GM18499 (cell line): ENCODE data around the gene LRRC28.

Experiments used
- ATAC-seq: cut with Tn5 transposase; IDR thresholded peaks from one replicate; pipeline ENCODE4 v1.9.1; 2021; ENCODE audit warnings: moderate number of reproducible peaks; ENCODE audit not compliant: insufficient read depth, unreplicated experiment

The LRRC28 gene

GRCh38 chr15:99335508-99335907 is 84.2 kb downstream of the LRRC28 start:
- no peak for ATAC-seq

DNA sequence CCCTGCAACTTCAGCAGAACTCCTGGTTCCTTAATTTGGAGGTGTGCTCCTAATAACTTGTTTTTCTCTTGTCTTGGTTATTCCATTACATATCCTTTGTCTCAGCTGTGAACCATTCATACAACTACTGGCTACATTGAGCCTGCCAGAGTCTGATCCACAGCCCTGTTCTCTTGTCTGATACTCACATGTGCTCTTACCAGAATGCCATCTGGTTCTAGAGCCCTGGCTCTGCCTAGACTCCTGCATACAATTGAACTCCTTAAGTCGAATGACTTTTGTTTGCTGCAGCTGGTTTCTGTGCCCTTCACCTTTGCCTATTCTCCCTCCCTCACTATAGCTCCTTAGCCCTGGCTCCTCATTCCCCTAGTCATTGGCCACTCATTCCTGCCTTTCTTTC is 85.5 kb downstream of the LRRC28 start:
- ATAC-seq: no peak

DNA sequence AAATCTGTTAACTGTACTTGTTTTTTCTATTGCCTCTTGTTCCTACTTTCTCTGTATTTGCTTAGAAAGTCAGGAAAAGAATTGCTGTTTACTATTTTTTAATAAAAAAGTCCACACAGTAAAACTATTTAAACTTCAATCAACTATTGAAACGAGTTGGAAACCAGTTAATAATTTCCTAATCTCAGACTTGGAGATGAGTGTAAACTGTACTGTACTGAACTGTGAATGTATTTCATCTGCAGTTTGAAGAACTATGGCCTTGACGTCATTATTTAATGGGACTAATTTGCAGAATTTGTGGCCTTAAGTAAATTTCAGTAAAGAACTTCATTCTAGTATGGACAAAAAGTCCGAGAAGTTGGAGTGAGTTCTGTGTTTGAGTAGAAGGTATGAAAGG is 89.1 kb downstream of the LRRC28 start:
- ATAC-seq: no peak

- no peak for ATAC-seq
Observed at GRCh38 chr15:99341786-99342185, 90.5 kb downstream of the LRRC28 start.

DNA sequence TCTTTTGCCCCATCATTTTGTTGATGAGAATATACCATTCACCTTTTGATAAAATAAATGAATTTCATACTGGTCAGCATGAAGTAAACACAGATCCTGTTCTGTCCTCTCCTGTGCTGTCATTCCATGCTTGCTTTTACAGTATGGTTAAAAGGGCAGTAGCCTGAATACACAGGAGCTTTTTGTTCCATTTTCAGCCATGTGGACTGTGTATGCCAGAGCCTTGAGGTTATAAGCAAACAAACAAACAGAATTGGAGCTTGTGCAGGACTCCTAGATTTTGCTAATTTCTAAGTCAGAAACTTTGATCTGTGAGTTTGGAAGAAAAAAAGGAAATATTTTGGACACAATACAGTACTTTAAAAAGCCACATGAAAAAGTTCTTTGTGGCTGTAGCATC is 91.9 kb downstream of the LRRC28 start:
- no peak for ATAC-seq

- no peak for ATAC-seq
Observed at GRCh38 chr15:99343881-99344551, 92.7 kb downstream of the LRRC28 start.

GRCh38 chr15:99344639-99345038 is 93.4 kb downstream of the LRRC28 start:
- ATAC-seq: no peak

- ATAC-seq: no peak
Observed at GRCh38 chr15:99345242-99345641, 94.0 kb downstream of the LRRC28 start.

- no peak for ATAC-seq
Observed at GRCh38 chr15:99345832-99346462, 94.7 kb downstream of the LRRC28 start.

DNA sequence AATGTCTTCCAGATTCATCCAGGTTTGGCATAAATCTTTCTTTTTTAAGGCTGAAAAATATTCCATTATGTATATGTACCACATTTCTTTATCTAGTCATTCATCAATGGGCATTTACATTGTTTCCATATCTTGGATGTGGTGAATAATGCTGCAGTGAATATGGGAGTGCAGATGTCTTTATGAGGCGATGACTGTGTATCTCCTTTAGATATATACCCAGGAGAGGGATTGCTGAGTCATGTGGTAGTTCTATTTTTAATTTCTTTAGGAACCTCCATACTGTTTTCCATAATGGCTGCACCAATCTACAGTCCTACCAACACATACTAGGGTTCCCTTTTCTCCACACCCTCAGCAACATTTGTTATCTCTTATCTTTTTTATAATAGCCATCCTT is 96.3 kb downstream of the LRRC28 start:
- ATAC-seq: no peak

DNA sequence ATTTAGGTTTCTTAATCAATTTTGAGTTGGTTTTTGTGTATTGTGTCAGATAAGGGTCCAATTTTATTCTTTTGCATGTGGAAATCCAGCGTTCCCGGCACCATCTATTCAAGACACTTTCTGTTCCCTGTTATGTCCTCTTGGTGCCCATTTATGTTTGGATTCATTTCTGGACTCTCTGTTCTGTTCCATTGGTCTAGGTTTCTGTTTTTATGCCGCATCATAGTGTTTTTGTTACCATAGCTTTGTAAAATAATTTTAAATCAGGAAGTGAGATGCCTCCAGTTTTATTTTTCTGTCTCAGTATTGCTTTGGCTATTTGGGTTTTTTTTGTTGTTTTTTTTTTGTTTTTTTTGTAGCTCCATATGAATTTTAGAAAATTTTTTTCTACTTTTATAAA is 97.1 kb downstream of the LRRC28 start:
- no peak for ATAC-seq

- no peak for ATAC-seq
Observed at GRCh38 chr15:99350408-99350807, 99.1 kb downstream of the LRRC28 start.

DNA sequence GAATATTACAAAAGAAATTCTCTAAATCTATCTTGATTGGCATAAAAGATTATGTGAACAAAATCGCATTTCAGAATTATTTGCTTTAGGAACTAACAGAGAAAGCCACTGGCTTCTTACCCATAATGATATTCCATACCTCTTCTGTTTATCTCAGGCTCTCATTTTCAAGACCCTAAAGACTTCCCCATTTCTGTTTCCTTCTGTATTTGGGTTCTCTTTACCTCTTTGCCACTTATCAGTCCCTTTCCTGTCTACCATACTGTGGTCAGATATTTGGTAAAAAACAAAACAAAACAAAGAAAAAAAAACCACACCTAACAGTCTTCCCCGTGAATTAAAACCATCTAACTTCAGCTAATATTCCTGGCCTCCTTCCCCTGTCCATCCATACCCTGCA is 108.5 kb downstream of the LRRC28 start:
- no peak for ATAC-seq

DNA sequence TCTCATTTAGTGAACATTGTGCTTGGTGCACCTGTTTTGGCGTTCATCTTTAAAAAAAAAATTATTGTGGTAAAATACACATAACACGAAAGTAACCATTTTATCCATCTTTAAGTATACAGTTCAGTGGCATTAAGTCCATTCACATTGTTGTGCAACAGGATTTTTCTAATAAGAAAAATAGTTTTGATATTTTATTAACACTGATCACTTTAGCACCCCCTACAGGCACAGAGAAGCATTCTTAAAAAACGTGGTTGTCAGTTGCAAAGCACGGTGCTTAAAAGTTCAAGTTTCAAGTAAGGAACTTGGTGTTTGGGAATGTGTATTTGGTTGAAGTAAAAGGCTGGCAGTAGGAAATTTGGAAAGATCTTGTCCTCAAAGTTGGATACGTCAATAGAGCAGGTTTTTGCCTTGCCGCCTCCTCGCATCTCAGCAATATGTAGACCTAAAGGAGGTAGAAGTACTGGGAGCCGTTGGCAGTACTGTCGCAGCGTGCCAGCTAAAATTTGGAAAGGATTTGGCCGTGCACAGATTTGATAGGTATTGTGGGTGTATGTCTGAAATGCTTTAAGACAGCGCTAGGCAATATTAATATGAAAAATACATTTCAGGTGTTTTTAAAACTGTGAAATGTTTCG is 110.4 kb downstream of the LRRC28 start:
- no peak for ATAC-seq

DNA sequence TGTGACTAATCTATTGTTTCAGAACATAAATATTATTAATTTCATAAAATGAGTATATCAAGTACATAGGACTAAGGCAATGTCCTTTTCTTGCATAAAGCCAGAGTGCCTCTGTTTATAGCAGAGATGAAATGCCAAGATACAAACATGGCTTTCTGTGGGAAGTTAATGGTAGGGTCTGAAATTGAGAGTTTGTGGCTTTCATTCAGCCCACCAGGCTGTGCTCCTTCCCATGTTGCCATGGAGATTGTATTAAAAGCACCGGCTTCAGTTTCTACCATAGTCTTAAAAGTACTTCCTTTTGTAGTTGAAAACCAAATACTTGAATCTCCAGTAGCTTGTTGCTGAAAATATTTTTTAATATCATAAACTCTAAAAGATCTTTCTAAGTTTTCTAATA is 114.0 kb downstream of the LRRC28 start:
- peak; percentile 75 for ATAC-seq

DNA sequence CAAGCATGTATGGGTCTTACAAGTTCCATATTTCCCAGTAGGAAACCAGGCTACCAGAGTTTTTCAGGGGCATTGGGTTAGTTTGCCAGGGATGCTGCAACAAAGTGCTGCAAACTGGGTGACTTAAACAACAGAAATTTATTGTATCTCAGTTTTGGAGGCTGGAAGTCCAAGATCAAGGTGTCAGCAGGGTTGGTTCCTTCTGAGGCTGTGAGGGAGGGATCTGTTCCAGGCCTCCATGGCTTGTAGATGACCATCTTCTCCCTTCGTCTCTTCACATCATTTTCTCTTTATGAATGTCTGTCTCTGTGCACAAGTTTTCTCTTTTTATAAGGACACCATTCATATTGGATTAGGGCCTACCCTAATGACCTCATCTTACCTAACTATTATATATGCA is 114.7 kb downstream of the LRRC28 start:
- ATAC-seq: no peak

GRCh38 chr15:99368743-99369142 is 117.5 kb downstream of the LRRC28 start:
- no peak for ATAC-seq

DNA sequence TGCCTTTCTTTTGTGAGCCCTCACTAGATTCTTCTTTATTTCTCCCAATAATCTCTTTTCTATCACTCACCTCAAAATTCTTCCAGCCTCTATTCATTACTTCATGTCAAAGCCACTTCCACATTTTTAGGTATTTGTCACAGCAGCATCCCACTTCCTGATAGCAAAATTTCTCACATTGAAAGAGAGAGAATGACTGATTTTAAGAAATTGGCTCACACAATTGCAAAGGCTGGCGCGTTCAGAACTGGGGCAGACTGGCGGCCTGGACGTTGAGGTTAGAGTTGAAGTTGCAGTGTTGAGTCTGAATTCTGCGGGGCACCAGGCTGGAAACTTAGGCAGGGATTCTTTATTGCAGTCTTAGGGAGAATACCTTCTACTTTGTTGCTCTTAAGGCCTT is 117.9 kb downstream of the LRRC28 start:
- ATAC-seq: no peak

DNA sequence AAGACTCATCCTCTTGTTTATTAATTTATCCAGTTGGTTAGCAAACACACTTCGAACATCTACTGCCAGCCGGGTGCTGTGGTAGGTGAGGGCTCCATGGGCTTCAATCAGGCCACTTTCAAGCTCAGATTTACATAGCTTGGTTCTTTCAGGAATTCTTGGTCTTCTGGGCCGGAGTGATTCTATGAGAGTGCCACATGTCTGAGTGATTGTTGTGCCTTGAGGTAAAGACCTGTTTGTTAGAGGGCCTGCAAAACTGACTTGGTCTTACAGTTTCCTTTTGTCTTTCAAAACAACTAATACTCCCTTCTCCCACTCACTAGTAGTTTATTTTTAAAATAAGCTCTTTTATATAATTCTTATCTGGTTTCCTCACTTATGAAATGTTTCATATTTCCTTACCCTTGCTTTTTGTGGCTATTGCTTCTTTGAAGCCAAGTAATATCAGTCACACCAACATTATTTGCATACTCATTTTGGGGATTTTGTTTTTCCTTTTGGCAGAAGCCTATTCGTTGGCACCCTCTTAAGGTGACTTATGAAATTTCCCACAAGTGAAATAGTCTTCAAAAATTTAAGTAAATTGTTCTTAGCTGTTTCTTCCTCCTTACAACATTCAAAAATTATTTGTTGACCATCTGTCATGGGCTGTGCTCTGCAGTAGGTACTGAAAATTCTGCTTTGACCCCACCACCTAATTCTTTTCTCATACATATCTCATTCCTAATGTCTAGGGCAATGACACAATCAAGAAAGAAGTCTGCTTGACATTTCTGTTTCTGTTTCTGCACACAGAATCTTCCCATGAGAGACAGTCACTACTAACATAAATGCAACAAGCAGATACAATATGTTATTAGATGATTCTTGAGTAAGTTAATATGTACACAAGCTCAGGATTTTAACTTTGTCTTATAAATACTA is 120.2 kb downstream of the LRRC28 start:
- ATAC-seq: peak; percentile 84

- ATAC-seq: no peak
Observed at GRCh38 chr15:99385005-99385669, 133.9 kb downstream of the LRRC28 start.
